Mammary epithelial cell (primary cell): ENCODE results near the gene ATF1.

ENCODE experiments used
- EZH2 ChIP-seq: IDR thresholded peaks from 2 replicates; pipeline ENCODE4 v1.6.1; 2012; ENCODE audit warnings: low read length, inconsistent platforms, borderline replicate concordance
- TF ChIP-seq, protein P1 (sequence below), 2 donors: IDR thresholded peaks in 1 of 2; conservative IDR thresholded peaks in 1 of 2; 2 replicates each; pipeline ENCODE4 v1.5.1; 2011 to 2012; ENCODE audit warnings: inconsistent platforms in 2 of 2, low read length in 2 of 2, mild to moderate bottlenecking in 2 of 2, control low read depth in 1 of 2, low read depth in 1 of 2; ENCODE audit not compliant: insufficient read depth in 1 of 2; ENCODE audit errors: extremely low read depth in 1 of 2

GRCh38 chr12:50718760-50719159 is 45.1 kb upstream of the ATF1 start:
- TF ChIP-seq, protein P1, sequence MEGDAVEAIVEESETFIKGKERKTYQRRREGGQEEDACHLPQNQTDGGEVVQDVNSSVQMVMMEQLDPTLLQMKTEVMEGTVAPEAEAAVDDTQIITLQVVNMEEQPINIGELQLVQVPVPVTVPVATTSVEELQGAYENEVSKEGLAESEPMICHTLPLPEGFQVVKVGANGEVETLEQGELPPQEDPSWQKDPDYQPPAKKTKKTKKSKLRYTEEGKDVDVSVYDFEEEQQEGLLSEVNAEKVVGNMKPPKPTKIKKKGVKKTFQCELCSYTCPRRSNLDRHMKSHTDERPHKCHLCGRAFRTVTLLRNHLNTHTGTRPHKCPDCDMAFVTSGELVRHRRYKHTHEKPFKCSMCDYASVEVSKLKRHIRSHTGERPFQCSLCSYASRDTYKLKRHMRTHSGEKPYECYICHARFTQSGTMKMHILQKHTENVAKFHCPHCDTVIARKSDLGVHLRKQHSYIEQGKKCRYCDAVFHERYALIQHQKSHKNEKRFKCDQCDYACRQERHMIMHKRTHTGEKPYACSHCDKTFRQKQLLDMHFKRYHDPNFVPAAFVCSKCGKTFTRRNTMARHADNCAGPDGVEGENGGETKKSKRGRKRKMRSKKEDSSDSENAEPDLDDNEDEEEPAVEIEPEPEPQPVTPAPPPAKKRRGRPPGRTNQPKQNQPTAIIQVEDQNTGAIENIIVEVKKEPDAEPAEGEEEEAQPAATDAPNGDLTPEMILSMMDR (conservative IDR thresholded peaks at IDR 0.05 in 1 of 2, IDR thresholded peaks at IDR 0.05 in 1 of 2; ENCODE audit: extremely low read depth in 1 of 2, insufficient read depth in 1 of 2, low read depth in 1 of 2, low read length in 2 of 2): no peak
- TF ChIP-seq EZH2: no peak
